Activated naive CD8-positive, alpha-beta T cell treated with anti-CD3 and anti-CD28 coated beads, Interleukin-2, amount 50 U/mL, for 24 hours (primary cell): ENCODE data around the gene ZDHHC8.

Source experiments
- ATAC-seq: fragments of 150-1000 bp; cut with Tn5 transposase; one replicate; pipeline ENCODE4 v1.10.0; 2021
- DNase-seq: peaks from one replicate; pipeline ENCODE4 v3.0.0; 2021
- H3K27ac Mint-ChIP-seq: one replicate; pipeline ENCODE4 v1.8.0; 2021; ENCODE audit warnings: mild to moderate bottlenecking, mixed read lengths
- H3K27me3 Mint-ChIP-seq: one replicate; pipeline ENCODE4 v1.8.0; 2021; ENCODE audit warnings: mixed read lengths
- H3K36me3 Mint-ChIP-seq: one replicate; pipeline ENCODE4 v1.8.0; 2021; ENCODE audit warnings: low read depth, mixed read lengths
- H3K4me1 Mint-ChIP-seq: one replicate; pipeline ENCODE4 v1.8.0; 2021; ENCODE audit warnings: mixed read lengths
- H3K4me3 Mint-ChIP-seq: one replicate; pipeline ENCODE4 v1.8.0; 2021; ENCODE audit warnings: mild to moderate bottlenecking, moderate library complexity, mixed read lengths
- H3K9me3 Mint-ChIP-seq: one replicate; pipeline ENCODE4 v1.8.0; 2021; ENCODE audit warnings: mixed read lengths

ZDHHC8 gene

GRCh38 chr22:20173772-20174171, 42.2 kb downstream of the ZDHHC8 start:
- DNase-seq (no peak), ATAC-seq (no peak)
- Mint-ChIP-seq H3K27ac (no peak overlapping the region), H3K27me3 (no peaks in the 10 kb centered on the region), H3K4me3 (no peak overlapping the region), H3K36me3 (no peaks in the 10 kb centered on the region), H3K9me3 (no peaks in the 10 kb centered on the region), H3K4me1 (no peaks in the 10 kb centered on the region)

- Mint-ChIP-seq H3K4me3 (no peak overlapping the region), H3K4me1 (no peaks in the 10 kb centered on the region), H3K36me3 (no peaks in the 10 kb centered on the region), H3K9me3 (no peaks in the 10 kb centered on the region), H3K27ac (no peak overlapping the region), H3K27me3 (no peaks in the 10 kb centered on the region)
- no peak for DNase-seq
- no peak for ATAC-seq
Observed at GRCh38 chr22:20174785-20175596, 43.4 kb downstream of the ZDHHC8 start.

- H3K36me3 Mint-ChIP-seq = no peaks in the 10 kb centered on the region
- no peak for ATAC-seq
- H3K27ac Mint-ChIP-seq = no peak overlapping the region
Observed at GRCh38 chr22:20175597-20175900, 43.9 kb downstream of the ZDHHC8 start.

GRCh38 chr22:20176421-20177085, 44.9 kb downstream of the ZDHHC8 start:
- no peak overlapping the region for H3K27ac Mint-ChIP-seq
- DNase-seq = no peak
- no peaks in the 10 kb centered on the region for H3K36me3 Mint-ChIP-seq
- no peaks in the 10 kb centered on the region for H3K9me3 Mint-ChIP-seq
- no peaks in the 10 kb centered on the region for H3K4me1 Mint-ChIP-seq
- ATAC-seq = no peak
- H3K27me3 Mint-ChIP-seq = no peaks in the 10 kb centered on the region
- no peak overlapping the region for H3K4me3 Mint-ChIP-seq

More at GRCh38 chr22:20175597-20175900, 43.9 kb downstream of the ZDHHC8 start:
- DNase-seq = no peak
- H3K27me3 Mint-ChIP-seq = no peaks in the 10 kb centered on the region
- H3K9me3 Mint-ChIP-seq = no peaks in the 10 kb centered on the region
- H3K4me1 Mint-ChIP-seq = no peaks in the 10 kb centered on the region
- no peak overlapping the region for H3K4me3 Mint-ChIP-seq

- Mint-ChIP-seq H3K36me3 (no peaks in the 10 kb centered on the region), H3K4me3 (no peak overlapping the region), H3K9me3 (no peaks in the 10 kb centered on the region), H3K27me3 (no peaks in the 10 kb centered on the region), H3K4me1 (no peaks in the 10 kb centered on the region), H3K27ac (no peak overlapping the region)
- ATAC-seq (no peak), DNase-seq (no peak)
Observed at GRCh38 chr22:20177217-20177911, 45.8 kb downstream of the ZDHHC8 start.

DNA sequence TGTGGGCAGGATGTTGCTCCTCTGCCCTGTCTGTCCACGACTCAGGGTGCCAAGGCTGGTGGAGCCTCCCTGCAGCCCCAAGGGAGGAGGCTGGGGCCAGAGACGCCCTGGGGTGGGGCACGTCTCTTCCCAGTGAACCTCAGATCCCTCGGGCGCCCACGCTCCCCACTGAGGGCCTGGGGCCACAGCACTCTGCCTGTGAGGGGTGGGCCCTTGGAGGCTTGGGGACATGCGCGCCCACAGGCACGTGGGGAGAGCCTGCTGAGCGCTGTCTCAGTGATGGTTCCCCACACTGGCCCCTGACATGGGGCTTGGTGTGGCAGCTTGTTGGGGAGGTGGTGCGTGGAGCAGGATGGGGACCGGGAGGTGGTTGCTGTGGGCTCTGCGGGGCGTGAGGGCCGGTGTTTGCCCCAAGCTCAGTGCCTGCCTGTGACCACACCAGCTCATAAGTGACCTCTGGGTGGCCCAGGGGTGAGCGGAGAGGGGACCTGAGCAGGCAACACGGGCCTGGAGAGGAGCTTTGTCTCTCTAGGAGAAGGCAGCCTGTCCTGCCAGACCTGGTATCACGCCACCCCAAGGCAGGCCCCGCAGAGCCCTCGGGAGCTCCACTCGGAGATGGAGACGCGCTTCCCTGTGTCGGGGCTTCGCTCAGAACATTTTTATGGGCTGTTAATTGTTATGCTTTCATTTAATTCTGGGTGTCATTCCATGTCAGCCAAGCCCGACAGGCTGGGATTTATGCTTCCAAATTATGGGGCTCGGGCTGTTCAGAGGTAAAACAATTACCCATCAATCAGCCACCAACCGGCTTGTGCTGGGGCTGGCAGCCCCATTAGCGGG, 46.7 kb downstream of the ZDHHC8 start:
- Mint-ChIP-seq H3K4me1 (no peaks in the 10 kb centered on the region), H3K36me3 (no peaks in the 10 kb centered on the region), H3K27ac (no peak overlapping the region), H3K27me3 (no peaks in the 10 kb centered on the region), H3K4me3 (no peak overlapping the region), H3K9me3 (no peaks in the 10 kb centered on the region)
- DNase-seq (no peak), ATAC-seq (no peak)

DNA sequence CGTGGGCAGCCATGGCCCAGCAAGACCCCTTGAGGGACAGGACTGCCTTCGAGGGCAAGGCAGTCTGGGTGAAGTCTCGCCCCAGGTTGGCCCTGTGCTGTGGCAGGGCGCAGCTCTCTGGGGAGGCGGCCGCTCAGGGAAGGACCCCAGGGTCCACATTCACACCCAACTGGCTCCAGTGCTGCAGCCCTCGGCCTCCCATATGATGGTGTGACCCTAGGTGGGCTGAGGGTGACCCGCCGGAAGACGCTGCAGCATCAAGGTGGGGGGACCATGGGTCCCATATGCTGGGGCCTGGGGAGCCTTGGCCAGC, 47.3 kb downstream of the ZDHHC8 start:
- H3K4me3 Mint-ChIP-seq = no peak overlapping the region
- ATAC-seq (no peak), DNase-seq (no peak)
- no peak overlapping the region for H3K27ac Mint-ChIP-seq
- H3K36me3 Mint-ChIP-seq = no peaks in the 10 kb centered on the region
- H3K4me1 Mint-ChIP-seq = no peaks in the 10 kb centered on the region
- no peaks in the 10 kb centered on the region for H3K27me3 Mint-ChIP-seq
- no peaks in the 10 kb centered on the region for H3K9me3 Mint-ChIP-seq

GRCh38 chr22:20179455-20180244, 48.0 kb downstream of the ZDHHC8 start:
- no peak overlapping the region for H3K27ac Mint-ChIP-seq

GRCh38 chr22:20180245-20180630, 48.6 kb downstream of the ZDHHC8 start:
- Mint-ChIP-seq H3K4me1 (no peaks in the 10 kb centered on the region), H3K36me3 (no peaks in the 10 kb centered on the region), H3K27me3 (no peaks in the 10 kb centered on the region), H3K27ac (no peak overlapping the region), H3K4me3 (no peak overlapping the region), H3K9me3 (no peaks in the 10 kb centered on the region)
- no peak for DNase-seq
- peak; percentile 26 for ATAC-seq

More at GRCh38 chr22:20179455-20180244, 48.0 kb downstream of the ZDHHC8 start:
- Mint-ChIP-seq H3K27me3 (no peaks in the 10 kb centered on the region), H3K9me3 (no peaks in the 10 kb centered on the region), H3K4me3 (no peak overlapping the region), H3K4me1 (no peaks in the 10 kb centered on the region), H3K36me3 (no peaks in the 10 kb centered on the region)
- ATAC-seq (no peak), DNase-seq (no peak)

- no peak for DNase-seq
- H3K27ac Mint-ChIP-seq = no peak overlapping the region
- H3K36me3 Mint-ChIP-seq = no peaks in the 10 kb centered on the region
- no peaks in the 10 kb centered on the region for H3K9me3 Mint-ChIP-seq
- no peaks in the 10 kb centered on the region for H3K27me3 Mint-ChIP-seq
- peak; percentile 52 for ATAC-seq
- no peaks in the 10 kb centered on the region for H3K4me1 Mint-ChIP-seq
- H3K4me3 Mint-ChIP-seq = no peak overlapping the region
Observed at GRCh38 chr22:20180640-20181039, 49.0 kb downstream of the ZDHHC8 start.

DNA sequence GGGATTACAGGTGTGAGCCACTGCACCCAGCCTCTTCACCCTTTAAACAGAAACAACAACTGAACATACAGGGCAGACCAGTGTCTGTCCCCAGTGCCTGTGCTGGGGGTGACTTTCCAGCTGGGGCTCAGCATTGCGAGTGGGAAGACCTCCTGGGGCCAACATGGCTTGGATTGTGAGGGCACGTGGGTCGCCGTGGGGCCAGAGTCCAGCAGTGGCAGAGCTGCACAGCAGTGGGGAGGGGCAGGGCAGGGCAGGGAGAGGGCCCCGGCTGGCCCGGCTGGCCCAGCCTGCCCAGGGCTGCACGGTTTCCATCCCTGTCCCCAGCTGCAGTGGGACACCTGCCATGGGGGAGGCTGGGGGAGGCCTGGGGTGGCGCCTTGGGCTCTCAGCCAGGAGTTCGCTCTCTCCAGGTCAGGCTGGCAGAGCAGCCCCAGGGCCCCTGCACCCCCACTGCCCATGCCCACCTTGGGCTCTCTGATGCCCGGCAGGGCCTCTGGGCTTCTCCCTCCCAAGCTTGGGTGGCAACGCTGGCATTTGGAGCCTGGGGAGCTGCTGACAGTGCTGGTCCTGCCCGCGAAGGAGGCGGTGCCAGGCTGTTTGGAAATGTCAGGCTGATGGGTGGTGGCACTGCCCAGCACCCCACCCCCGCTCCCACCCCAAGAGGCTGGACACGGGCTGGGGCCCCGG, 49.7 kb downstream of the ZDHHC8 start:
- Mint-ChIP-seq H3K9me3 (no peaks in the 10 kb centered on the region), H3K27ac (no peak overlapping the region), H3K27me3 (no peaks in the 10 kb centered on the region), H3K36me3 (no peaks in the 10 kb centered on the region), H3K4me3 (no peak overlapping the region), H3K4me1 (no peaks in the 10 kb centered on the region)
- no peak for DNase-seq
- ATAC-seq = no peak

DNA sequence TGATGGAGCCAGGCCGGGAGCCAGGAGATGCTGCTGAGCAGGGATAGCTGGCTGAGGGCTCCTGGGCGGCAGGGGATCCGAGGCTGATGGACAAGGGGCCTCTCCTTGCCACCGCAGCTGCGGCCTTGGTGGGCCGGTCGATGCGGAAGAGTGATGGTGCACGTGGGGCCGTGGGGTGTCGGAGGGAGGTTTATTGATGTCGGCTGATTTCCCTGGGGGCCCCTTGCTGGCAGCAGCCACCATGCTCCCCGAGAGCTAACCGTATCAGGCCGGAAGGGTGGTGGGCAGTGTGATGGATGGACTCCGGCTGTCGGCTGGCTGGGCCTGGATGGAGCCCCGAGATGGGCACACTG, 50.3 kb downstream of the ZDHHC8 start:
- ATAC-seq (no peak), DNase-seq (no peak)
- H3K27ac Mint-ChIP-seq = no peak overlapping the region
- H3K4me1 Mint-ChIP-seq = no peaks in the 10 kb centered on the region
- H3K9me3 Mint-ChIP-seq = no peaks in the 10 kb centered on the region
- no peak overlapping the region for H3K4me3 Mint-ChIP-seq
- no peaks in the 10 kb centered on the region for H3K27me3 Mint-ChIP-seq
- H3K36me3 Mint-ChIP-seq = no peaks in the 10 kb centered on the region

DNA sequence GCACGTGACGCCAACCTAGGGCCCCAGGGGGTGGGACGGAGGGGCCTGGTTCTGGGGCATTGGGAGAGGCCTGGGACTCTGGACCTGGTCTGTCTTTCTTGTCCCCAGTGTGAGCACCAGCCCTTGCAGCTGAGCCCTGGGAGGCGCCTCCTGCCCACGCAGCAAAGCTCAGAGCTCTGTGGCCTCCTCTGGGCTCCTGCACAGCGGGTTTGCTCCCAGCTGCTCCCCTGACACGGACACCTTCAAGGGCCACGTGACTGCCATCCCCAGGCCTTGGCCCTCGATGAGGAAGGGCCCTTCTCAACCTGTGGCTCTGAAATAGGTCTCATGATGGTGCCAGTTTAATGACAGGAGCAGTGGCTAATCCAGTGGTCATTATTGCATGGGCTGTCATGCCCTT, 50.8 kb downstream of the ZDHHC8 start:
- Mint-ChIP-seq H3K9me3 (no peaks in the 10 kb centered on the region), H3K4me1 (no peaks in the 10 kb centered on the region), H3K4me3 (no peak overlapping the region), H3K27me3 (no peaks in the 10 kb centered on the region), H3K27ac (no peak overlapping the region), H3K36me3 (no peaks in the 10 kb centered on the region)
- DNase-seq (no peak), ATAC-seq (no peak)

- DNase-seq (no peak), ATAC-seq (no peak)
- H3K4me3 Mint-ChIP-seq = no peak overlapping the region
- no peaks in the 10 kb centered on the region for H3K36me3 Mint-ChIP-seq
- no peaks in the 10 kb centered on the region for H3K27me3 Mint-ChIP-seq
- no peaks in the 10 kb centered on the region for H3K9me3 Mint-ChIP-seq
- no peaks in the 10 kb centered on the region for H3K4me1 Mint-ChIP-seq
- no peak overlapping the region for H3K27ac Mint-ChIP-seq
Observed at GRCh38 chr22:20183101-20183500, 51.5 kb downstream of the ZDHHC8 start.
